ENCODE measurements around the gene ADAM10.

Gene ADAM10

DNA sequence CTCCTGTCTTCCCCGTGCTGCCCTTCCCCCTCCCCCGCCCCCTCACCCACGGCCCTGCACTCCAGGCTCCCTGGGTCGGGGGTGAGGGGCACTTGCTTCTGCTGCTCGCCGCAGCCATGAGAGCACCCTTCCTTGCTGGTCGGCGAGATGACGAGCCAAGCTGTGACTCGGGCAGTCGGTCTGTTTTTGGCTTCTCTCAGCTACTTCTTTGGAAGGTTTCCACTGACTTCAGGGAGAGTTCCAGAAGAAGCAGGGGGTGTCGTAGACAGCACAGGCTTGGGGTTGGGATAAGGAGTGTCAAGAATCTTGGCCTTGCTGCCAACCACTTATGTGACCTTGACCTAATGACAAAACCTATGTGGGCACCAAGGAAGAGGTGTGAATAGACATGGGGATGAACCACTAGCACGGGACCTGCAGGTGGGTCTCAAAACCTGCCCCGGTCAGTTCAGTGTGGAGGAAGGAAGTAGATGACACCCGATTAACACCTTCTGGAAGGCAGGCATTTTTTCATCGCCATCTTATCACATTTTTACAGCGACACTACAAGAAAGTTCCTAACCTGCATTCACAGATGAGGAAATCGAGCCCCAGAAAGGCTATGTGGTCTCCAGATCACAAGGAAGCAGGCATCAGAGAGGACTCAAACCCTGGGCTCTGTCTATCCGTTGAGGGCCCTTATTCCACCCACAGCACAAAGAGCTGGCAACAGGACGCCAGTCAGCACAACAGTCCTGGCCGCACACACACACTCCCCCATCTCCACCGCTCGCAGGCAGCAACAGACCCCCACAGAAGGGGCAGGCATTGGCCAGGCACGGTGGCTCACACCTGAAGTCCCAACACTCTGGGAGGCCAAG, 196.8 kb downstream of the ADAM10 start:
- no peak for DNase-seq (ENCODE audit: low read depth, low spot score)

DNA sequence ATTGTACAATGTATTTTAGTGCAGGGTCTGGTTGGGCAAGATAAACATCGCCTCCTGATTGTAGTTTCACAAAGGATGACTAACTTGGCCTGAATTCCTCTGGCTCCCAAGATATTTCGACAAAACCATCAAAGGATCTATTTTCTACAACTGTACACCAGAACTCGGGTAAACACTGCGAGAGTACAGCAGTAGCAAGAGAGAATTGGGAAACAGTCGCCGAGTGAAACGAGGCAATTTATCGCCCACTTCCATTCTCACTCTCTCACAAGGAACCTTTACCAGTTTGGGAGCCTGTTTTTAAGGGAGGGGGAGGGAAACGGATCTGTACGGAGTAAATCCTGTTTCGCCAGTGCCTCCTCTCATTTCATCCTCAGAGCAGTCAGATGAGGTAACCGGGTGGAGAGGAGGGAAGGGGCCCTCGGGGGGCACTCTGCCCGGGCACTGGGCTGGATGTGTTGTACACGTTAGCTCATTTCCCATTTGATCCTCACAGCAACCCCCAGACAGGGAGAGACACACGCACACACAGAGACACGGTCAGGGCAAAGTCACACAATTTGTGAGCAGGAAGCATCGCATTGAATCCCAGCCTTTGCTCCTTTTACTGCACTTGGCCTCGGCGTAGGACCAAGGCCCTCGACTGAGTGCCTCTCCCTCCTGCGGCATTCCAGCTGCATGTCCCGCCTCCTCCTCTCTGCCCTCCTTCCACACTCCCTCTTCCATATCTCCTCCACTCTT, 197.6 kb downstream of the ADAM10 start:
- DNase-seq (ENCODE audit: low read depth, low spot score), result peak; percentile 71

DNA sequence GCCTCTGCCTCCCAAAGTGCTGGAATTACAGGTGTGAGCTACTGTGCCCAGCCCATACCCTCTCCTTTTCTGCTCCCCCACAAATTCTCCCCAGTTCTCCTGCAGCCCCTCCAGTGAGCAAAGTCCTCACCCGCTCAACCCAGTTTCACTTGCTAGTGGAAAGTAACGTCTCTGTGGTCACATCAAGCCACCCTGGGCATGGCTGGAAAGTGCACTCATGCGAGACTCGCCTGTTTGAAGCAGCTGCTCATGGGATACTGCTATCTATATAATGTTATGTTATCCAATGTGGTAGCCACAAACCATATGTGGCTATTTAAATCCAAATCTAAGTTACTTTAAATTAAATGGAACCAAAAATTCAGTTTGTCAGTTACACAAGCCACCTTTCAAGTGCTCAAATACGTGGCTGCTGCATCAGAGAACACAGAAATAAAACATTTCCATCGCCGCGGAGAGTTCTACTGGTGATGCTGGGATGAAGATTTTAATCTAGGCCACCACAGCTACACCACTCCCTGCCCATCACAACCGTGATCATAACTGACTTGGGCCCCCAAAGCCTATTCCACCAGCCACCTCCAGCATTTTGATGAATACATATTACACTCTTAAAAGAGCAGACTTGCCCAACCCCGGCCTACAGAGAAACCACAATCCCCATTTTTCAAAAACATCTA, 198.3 kb downstream of the ADAM10 start:
- no peak for DNase-seq (ENCODE audit: low read depth, low spot score)

DNA sequence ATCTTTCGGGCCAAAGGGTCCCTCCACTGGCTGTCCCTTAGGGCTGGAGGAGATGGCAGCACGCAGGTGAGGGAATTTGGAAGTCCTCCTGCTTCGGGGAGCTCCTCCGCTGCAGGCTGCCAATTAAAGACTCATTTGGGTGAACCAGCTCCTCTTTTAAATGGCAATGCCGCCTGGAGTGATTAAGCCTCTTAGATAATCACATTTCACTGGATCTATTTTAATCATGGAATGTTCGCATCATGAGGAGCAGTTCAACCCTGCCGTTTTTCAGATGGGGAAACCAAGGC, 199.8 kb downstream of the ADAM10 start:
- DNase-seq (ENCODE audit: low read depth, low spot score), result no peak

DNA sequence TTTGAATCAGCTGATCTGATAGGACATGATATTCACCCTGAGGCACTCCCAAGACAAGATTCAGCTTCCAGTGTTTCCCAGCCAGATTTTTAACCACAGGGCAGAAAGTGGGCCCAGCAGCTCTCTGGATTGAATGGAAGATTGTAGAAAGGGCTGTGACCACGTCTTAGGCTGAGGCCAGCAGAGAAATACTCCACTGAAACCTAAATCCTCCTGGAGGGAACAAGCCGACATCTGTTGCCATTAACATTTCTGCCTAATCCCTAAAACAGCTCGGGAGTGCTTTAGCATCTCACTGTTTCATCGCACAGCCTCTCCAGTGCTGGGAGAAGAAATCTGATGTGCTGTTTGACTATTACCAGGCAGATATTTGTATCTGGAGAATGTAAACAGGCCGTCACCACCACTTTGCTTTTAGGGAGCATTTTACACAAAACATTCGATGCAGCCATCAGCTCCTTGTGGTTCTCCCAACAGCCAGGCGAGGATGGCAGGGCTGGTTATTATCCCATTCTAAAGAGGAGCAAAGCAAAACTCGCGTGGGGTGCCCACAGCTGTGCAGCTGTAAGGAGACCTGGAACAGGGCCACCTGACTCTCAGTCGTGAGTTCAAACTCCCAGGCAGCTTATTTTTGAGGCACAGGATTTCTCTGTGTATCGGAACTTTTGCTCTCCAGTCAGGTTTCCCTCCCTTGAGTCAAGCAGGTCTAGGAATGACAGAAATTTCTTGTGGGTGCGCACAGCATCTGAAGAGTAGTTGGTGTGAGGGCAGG, 200.3 kb downstream of the ADAM10 start:
- DNase-seq (ENCODE audit: low read depth, low spot score), result peak; percentile 62

DNA sequence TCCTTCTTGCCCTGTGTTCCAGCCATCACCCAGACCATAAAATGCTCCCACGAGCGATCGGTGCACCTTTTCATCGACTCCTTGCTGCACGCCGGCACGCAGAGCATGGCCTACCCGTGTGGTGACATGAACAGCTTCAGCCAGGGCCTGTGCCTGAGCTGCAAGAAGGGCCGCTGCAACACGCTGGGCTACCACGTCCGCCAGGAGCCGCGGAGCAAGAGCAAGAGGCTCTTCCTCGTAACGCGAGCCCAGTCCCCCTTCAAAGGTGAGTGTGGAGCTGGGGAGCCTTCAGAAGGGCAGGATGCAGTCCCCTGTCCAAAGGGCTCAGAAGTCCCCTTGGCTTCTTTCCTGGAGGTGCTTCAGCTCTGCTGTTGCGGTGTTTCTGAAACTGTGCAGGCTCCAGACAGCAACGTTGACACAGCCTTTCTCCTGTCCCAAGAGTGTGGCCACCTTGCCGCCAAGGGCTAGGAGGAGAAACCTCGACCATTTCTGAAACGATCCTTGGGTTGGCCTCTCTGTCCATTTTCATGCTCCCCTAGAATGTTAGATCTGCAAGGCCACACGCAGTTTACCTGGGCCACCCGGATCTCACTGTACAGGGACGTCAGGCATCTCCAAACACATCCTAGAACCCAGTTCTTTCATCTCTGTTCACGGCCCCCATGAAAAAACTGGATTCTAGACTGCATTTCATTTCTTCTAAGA, 201.0 kb downstream of the ADAM10 start:
- no peak for DNase-seq (ENCODE audit: low read depth, low spot score)

DNA sequence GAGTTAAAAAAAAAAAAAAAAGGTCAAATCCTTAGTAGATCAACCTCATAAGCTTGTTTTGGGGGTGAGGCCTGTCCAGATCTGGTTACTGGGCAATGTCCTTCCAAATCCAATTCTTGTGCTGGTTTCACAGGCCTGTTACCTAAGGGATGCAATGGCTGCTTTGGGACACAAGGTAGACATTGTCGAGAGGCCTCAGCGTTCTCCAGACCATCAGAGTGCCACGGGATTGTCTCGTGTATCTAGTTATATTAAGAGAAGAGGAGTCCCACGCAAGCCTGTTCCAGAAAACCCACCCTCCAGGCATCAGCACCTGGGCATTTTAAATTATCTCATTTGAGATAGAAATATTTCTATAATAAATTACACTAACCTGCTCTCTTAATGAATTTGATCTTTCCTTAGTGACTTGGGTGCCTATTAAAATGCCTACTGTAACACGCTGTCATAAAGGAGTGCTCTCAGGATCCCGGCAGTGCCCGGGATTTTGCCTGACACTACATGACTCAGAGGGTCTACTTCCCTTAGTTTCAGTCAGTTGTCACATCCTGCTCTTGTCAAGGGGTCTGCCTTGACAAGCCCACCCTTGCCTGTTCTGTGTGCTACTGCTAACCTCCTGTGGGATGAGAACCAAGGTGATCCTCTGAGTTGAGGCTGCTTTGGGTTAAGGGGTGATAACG, 201.7 kb downstream of the ADAM10 start:
- DNase-seq (ENCODE audit: low read depth, low spot score), result no peak

DNA sequence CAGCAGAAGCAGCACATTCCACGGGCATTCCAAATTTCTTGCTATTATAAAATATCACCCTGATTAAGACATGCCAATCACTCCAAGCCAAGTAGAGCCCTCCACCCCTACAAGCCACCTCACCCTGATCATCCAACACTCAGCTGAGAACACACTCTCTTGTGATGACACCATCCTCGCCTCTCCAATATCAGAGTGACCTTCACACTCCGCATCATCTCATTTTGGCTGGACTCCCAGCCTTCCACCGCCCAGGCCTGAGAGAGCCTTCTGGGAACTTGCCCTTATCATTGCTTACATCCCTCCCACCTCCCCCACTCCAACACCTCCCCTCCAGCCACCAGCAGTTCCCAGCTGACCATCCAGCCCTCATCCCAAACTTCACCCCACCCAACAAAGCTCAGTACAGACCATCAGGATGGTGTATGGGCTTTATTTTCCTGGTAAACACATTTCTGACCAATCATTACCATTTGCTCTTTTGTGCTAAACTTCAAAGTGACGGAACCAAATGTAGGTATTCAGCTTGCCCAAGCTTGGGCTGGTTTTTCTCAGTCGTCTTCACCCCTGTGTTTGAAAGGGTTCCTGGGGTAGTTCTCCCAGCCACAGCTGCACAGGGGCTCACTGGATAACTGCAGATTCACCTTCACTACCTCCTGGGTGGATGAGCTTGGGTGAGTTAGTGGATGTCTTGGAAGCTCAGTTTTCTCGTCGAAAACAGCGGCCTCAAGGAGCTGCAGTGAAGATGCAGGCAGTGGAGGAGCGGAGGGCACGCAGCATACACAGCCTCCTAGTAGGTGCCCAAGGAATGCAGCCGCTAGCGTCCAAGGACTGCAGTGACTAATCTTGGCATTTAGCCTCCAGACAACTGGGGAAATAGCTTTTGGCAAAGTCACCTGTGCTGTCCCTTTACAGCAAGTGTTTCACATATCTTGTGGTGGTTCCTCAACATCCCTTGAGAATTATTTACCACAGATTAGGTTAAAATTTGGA, 202.6 kb downstream of the ADAM10 start:
- DNase-seq (ENCODE audit: low read depth, low spot score), result peak; percentile 43

DNA sequence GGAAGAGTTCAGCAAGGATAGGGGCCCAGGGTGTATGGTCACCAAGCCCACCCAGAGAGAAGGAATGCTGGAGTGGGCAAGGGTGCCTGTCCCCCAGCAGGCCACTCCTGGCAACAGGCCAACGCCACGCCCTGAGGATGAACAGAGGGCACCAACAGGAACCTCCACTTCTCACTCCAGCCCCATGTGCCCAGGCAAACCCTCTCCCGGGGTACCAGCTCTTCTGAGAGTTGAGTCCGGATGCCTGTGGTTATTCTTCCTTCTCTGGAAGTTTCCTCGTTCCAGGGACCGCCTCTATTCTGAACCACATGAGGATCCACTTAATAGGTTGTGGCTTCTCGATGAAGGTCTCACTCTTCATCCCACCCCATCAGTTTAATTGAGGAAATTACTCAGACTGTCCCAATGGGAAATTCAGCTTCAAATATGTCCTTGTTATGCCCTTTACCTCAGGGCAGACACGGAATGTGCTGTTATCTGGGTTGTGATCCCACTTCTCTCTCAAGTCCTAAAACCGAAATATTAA, 203.4 kb downstream of the ADAM10 start:
- DNase-seq (ENCODE audit: low read depth, low spot score), result no peak

DNA sequence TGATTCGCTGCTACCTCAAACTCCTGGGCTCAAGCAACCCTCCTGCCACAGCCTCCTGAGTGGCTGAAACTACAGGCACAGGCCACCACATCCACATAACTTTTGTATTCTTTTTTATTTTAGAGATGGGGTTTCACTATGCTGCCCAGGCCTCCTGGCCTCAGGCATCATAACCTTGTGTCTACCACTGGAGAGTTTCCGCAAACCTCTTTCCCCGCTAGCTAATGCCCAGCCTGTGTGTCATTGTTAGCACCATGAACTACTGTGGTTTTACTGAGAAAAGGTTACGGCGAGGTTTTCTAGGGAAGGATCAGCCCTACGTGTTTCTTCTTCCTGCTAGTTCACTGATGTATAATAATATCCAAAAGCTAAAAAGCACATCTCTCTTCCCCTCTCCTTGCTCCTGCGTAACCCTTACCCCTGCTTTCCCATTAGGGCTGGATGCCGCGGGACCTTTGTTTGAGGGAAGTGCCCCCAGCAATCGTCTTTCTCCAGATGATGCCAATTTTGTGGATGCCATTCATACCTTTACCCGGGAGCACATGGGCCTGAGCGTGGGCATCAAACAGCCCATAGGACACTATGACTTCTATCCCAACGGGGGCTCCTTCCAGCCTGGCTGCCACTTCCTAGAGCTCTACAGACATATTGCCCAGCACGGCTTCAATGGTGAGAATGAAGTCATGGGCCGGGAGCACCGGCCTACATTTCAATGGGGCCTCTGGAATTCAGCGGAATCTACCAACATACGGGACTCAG, 204.0 kb downstream of the ADAM10 start:
- DNase-seq (ENCODE audit: low read depth, low spot score), result no peak

DNA sequence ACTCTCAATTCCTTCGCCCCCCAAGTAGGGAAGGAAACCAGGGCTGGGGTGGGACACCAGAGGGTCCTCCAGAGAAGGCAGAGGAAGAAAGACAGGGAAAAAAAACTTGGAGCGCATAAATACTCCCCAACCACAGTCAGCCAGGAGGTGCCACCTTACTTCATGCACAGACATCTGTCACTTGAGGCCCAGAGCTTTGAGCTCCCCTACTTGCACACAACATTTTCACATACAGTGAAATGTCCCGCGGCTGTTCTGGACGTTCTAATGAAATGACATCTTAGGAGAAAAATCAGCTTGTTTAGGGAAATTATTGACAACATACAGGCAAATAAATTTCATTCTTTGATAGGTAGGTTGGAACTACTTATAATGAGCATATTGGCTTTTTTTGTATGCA, 204.8 kb downstream of the ADAM10 start:
- no peak for DNase-seq (ENCODE audit: low read depth, low spot score)

DNA sequence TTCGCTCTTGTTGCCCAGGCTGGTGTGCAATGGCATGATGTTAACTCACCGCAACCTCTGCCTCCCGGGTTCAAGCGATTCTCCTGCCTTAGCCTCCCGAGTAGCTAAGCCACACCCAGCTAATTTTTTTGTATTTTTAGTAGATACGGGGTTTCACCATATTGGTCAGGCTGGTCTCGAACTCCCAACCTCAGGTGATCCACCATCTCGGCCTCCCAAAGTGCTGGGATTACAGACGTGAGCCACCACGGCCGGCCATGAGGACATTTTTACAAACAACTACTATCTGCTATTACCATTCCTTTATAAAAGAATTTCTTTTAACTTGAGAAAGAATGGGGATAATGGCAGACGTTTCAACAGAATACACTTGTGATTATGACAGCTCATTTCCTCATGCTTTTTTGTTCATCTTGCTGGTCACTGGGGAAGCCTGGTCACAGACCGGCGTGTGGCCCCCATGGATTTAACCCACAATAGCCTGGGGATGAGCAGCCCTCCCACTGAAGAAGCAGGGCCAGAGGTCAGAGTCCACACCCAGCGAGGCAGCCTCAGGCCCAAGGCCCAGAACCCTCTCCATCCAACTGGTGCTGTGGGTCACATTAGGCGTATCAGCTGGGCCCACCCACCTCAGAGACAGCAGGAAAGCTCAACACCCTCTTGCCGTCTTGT, 205.7 kb downstream of the ADAM10 start:
- no peak for DNase-seq (ENCODE audit: low read depth, low spot score)

DNA sequence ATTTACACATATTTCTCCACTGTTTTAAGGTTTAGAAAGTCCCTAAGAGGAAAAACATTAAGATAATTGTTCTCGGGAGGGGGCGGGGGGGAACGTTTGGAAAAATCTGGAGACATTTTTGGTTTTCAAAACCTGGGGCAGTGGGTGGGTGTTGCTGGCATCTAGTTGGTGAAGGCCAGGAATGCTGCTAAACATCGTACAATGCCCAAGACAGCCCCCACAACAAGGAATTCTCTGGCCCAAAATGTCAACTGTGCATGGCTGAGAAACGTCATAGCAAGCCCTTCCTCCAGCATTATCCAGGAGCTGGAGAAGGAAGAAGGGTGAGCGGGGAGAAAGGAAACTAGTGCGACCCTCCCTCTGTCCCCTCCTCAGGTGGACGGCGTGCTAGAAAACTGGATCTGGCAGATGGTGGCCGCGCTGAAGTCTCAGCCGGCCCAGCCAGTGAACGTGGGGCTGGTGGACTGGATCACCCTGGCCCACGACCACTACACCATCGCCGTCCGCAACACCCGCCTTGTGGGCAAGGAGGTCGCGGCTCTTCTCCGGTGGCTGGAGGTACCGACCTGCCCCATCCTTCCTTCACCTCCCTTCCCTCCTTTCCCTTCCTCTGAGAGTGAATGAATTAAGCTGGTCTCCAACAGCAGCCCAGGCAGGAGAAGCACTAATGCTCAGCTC, 208.0 kb downstream of the ADAM10 start:
- DNase-seq (ENCODE audit: low read depth, low spot score), result no peak

DNA sequence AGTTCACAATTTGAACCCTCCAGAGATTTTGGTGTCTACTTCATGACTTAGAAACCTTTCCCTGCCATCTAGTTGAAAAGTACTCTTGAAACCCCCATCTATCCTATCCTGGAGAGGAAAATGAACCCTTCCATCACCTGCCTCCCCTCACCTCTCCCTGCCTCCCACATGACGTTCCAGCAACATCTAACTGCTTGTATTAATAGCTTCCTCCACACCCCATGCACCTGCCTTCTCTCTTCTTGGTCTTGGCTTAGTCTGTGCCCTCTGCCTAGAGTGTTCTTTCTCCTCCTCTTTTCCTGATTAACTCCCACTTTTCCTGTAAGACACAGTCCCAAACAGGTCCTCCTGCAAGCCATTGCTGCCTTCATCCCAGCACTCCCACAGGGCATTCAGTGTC, 210.0 kb downstream of the ADAM10 start:
- DNase-seq (ENCODE audit: low read depth, low spot score), result no peak

DNA sequence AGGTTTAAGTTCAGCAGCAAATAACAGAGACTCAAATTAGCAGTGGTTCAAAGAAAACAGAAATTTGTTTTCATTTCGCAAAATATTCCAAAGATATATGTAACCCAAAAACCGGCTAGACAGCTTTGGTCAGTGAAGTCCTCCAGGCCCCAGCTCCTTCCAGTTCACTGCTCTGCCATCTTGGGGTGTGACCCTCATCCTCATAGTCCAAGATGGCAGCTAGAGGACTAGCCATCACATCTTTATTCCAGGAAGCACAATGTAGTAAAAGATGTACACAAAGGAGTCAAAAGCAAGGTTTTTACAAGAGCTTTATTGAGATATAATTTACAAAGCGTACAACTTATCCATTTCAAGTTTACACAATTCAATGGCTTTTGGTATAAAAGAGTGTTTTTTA, 210.6 kb downstream of the ADAM10 start:
- DNase-seq (ENCODE audit: low read depth, low spot score), result no peak
